Fibroblast of peridontal ligament (primary cell): ENCODE measurements around the gene CARMIL3.
"Not testable (repeated sequence)": the region's sequence is repeated elsewhere in the genome, so short reads cannot be mapped to it uniquely, and the experiment has no call there.

Source experiments
- DNase-seq: peaks from one replicate; pipeline ENCODE4 v3.0.0-alpha.2; 2010; ENCODE audit errors: extremely low read depth

The CARMIL3 gene

GRCh38 chr14:24051789-24052655 lies at the start of gene CARMIL3:
TSS of gene CARMIL3 (plus strand) at chr14:24052009. CDS start at chr14:24052154, 145 bp downstream.
- peak; percentile 31 for DNase-seq

GRCh38 chr14:24006471-24006816 lies 45.4 kb upstream of the CARMIL3 start:
- not testable (repeated sequence) for DNase-seq

- DNase-seq: not testable (repeated sequence)
These were observed 44.8 kb upstream of the CARMIL3 start for GRCh38 chr14:24006817-24007652.

- no peak for DNase-seq
These were observed 40.8 kb upstream of the CARMIL3 start for GRCh38 chr14:24011051-24011450.

- not testable (repeated sequence) for DNase-seq
These were observed 39.0 kb upstream of the CARMIL3 start for GRCh38 chr14:24012726-24013273.

GRCh38 chr14:24013654-24014514 lies 37.9 kb upstream of the CARMIL3 start:
- DNase-seq: peak; percentile 71

- DNase-seq: not testable (repeated sequence)
These were observed 36.1 kb upstream of the CARMIL3 start for GRCh38 chr14:24015745-24016144.

- DNase-seq: not testable (repeated sequence)
These were observed 32.8 kb upstream of the CARMIL3 start for GRCh38 chr14:24018978-24019377.

GRCh38 chr14:24019944-24020343 lies 31.9 kb upstream of the CARMIL3 start:
- DNase-seq: not testable (repeated sequence)

- not testable (repeated sequence) for DNase-seq
These were observed 31.3 kb upstream of the CARMIL3 start for GRCh38 chr14:24020520-24020919.

GRCh38 chr14:24024939-24025418 lies 26.8 kb upstream of the CARMIL3 start:
- DNase-seq: not testable (repeated sequence)

- DNase-seq: not testable (repeated sequence)
These were observed 22.1 kb upstream of the CARMIL3 start for GRCh38 chr14:24029687-24030086.

- not testable (repeated sequence) for DNase-seq
These were observed 20.5 kb upstream of the CARMIL3 start for GRCh38 chr14:24031331-24031730.

GRCh38 chr14:24032727-24033418 lies 18.9 kb upstream of the CARMIL3 start:
- peak; percentile 72 for DNase-seq

GRCh38 chr14:24035769-24036168 lies 16.0 kb upstream of the CARMIL3 start:
- DNase-seq: not testable (repeated sequence)

- DNase-seq: peak; percentile 65
These were observed 15.4 kb upstream of the CARMIL3 start for GRCh38 chr14:24036169-24036962.

- DNase-seq: not testable (repeated sequence)
These were observed 14.7 kb upstream of the CARMIL3 start for GRCh38 chr14:24036963-24037657.

- no peak for DNase-seq
These were observed 14.2 kb upstream of the CARMIL3 start for GRCh38 chr14:24037658-24038037.

- no peak for DNase-seq
These were observed 13.1 kb upstream of the CARMIL3 start for GRCh38 chr14:24038686-24039085.
